Measurements from ENCODE around the gene ERC1.

The ERC1 gene

DNA sequence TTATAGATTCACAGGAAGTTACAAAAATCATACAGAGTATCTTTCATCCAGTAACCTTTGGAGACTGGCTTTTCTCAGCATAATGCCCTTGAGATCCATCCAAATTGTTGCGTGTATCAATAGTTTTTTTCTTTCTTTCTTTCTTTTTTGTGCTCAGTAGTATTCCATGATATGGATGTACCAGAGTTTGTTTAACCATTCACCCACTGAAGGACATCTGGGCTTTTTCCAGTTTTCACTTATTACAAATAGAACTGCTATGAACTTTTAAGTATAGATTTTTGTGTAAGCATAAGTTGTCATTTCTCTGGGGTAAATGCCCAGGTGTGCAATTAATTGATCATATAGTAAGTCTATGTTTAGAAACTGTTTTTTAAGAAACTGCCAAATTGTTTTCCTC, 524.0 kb downstream of the ERC1 start:
- DNase-seq (ENCODE audit: low spot score), result no peak

DNA sequence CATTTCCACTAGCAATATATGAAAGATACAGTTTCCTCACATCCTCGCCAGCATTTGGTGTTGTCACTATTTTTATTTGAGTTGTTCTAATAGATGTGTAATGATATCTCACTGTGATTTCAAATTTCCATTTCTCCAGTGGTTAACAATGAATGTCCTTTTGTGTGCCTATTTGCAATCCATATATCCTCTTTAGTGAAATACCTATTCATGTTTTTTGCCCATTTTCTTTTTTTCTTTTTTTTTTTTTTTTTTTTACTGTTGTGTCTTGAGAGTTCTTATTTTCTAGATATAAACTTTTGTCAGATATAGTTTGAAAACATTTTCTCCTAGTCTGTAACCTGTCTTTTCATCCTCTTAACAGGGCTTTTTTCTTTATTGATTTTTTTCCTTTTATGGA, 524.4 kb downstream of the ERC1 start:
- DNase-seq (ENCODE audit: low spot score), result no peak

DNA sequence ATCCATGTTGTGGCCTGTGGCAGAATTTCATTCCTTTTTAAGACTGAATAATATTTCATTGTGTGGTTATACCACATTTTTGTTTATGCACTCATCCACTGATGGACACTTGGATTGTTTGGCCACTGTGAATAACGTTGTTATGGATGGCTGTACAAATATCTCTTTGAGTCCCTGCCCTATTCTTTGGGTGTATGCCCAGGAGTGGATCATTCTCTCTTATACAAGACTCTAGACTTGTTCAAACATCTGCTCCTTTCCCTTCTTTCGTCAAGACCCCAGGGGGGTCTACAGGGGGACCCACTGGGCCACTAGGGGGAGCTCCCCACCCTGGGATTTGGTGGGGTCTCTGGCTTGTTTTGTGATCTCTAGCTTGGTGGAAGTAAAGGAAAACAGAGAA, 526.0 kb downstream of the ERC1 start:
- no peak for DNase-seq (ENCODE audit: low spot score)

DNA sequence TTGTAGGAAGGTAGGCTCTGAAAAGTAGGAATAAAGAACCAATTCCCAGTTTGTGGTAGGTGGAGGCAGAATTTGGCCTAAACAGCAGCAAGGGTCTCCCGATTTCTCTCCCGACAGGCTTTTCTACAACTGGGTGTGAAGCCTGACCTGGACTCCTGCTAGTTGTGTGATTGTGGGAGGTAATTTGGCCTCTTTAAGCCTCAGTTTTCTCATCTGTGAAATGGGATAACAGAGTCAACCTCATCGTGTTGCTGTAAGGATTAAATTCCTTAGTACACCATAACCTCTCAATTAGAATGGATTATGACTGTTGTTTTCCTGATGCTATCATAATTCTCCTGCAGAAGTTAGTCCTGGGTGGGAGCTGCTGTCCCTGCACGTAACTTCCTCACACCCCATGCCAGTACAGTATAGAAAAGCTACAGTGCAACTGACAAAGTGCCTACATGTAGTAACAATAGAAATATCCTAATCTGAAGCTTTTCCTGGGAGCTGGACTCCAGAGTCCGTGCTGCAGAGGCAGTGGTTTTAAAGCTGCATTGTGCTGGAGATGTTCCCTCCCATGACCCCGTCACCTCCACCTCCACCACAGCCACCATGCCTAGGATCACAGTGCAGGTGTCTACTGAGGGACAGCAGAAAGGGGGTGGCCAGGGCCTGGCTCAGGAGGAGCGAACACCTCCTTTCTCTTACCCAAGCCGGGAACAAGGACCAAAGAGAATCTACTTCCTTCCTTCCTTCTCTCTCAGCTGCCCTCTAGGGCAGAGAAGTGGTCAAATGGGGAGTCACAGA, 526.9 kb downstream of the ERC1 start:
- no peak for DNase-seq (ENCODE audit: low spot score)

DNA sequence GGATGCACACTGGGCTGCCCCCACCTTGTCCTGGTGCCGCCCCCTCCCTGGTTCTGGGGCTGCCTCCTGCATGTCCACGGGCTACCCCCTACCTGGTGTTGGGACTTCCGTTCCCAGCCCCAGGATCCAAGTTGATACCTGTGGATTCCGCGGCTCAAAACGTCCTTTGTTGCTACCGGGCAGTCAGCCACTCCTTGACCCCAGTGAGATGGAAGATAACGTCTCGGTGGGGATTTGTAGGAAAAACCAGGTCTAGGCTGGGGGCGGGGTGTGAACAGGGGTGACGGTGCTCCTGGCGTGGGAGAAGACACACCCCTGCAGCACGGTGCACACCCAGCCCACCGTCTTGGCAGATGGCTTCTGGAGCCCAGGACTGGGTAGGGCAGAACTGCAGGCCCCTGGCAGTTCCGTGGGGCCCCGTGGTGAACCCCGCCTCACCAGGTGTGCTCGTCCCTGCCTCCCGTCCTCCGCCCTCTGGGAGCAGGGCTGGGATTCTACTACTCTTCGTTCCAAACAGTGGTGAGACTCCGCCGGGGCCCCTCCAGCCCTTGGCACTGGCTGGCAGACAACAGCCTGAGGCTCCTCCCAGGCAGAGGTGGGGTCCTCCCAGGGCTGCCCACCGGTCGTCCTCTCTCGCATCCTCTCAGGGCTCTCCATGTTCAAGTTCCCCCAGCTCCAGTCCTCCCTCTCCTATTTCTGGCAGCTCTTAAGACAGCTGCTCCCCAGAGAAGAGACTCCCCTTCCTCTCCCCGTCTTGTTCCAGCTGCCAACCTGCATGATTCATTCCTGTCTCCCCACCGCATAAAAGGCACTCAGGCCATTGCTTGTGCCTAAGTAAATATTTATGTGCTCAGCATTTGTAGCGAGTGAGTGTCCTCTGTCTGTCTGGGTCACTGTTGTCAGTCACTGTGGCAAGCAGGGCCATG, 527.8 kb downstream of the ERC1 start:
- DNase-seq (ENCODE audit: low spot score), result peak; percentile 91

DNA sequence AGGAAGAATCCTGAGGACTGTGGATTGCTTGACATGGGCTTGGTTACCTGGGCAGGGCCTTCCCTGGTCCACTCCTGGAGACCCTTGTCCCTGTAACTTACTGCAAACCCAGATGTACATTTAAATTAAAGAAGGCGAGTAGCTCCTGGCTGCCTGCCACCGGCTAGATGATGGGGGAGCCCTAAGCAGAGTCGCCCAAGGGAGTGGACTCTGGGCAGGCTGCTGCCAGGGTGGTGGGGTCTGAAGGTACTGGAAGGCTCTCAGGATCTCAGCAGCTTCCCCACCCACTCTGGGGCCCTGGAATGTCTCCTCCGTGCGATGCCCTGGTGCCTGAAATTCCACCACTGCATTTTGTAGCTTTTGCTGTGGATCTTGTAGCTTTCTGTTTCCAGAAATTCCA, 528.6 kb downstream of the ERC1 start:
- DNase-seq (ENCODE audit: low spot score), result no peak

DNA sequence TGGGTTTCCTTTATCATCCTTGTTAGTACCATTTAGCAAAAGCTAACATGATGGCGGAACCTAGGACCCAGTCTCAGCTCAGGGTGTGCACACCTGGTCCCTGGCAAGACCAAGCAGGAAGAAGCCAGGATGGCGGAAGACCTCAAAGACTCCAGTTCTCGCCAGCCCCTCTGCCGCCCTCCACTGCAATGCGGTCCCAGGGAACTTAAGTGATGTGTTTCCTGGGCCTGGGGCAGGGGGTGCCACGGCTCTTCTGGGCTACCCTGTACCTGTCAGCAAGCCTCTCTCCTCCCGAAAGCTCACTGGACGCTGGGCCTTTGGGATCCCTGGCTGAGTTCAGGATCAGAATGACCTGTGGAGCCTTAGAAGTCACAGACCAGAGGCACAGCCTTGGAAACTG, 532.0 kb downstream of the ERC1 start:
- DNase-seq (ENCODE audit: low spot score), result no peak

DNA sequence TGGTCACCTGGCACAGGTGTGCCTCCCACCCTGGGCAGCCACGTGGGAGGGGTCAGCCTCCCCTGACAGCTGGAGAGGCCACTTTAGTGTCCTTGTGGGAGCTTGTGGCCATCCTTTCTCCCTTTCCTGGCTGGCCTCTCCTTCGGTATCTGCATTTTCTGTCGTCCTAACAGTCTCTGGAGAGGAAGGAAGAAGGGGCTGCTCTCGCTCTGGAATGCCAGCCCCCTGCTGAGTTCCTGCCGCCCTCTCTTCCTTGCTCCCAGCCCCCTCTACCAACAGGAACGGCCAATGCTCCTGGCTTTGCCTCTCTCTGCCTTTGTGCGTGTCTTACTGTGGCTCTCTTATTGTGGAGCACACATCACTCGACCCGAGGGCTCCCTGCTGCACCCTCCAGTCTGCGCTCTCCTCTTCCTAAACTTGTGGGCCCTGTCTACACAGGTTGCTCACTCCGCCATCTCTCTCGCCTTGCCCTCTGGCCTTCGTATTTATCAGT, 532.6 kb downstream of the ERC1 start:
- no peak for DNase-seq (ENCODE audit: low spot score)

DNA sequence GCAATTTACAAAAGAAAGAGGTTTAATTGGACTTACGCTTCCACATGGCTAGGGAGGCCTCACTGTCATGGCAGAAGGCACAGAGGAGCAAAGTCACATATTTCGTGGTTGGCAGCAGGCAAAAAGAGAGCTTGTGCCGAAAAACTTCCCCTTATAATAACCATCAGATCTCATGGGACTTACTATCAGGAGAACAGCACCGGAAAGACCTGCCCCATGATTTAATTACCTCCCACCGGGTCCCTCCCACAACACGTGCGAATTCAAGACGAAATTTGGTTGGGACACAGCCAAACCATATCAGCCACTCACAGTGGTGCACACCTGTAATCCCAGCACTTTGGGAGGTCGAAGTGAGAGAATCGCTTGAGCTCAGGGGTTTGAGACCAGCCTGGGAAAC, 534.8 kb downstream of the ERC1 start:
- DNase-seq (ENCODE audit: low spot score), result no peak

DNA sequence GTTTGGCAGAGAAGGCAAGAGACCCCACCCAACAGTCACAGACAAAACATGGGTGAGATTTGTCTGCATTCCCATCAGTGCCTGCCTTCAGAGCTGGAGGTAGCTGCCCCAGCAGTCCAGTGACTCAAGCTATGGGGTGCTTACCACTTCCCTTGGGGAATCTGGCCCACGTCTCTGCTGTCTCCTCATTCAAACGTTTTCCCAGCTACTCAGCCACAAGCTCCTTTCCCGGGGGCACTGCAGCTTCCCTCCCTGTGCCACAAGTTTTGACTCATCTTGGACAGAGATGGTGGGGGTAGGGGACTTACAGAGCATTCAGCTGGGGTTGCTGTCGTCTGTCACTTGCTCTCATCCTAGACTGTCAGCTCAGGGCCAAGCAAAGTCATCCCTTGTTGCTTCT, 536.8 kb downstream of the ERC1 start:
- DNase-seq (ENCODE audit: low spot score), result no peak

DNA sequence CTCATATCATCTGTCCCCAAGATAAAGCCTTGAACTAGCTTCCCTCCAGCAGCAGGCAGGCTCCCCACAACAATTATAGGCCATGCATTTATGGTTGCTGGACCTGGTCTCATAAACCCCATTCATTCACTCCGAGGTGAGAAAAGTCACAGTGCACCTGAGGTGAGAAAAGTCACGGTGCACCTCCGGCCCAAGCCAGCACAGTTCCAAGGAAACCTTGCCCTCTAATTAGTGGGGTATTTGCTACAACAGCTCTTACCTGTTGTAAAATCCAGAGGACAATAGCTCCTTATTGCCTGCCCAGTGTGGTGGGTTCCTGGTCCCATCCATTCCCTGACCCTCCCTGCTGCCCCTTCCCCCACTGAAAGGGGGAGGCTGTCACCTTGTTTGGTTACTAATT, 537.8 kb downstream of the ERC1 start:
- no peak for DNase-seq (ENCODE audit: low spot score)

DNA sequence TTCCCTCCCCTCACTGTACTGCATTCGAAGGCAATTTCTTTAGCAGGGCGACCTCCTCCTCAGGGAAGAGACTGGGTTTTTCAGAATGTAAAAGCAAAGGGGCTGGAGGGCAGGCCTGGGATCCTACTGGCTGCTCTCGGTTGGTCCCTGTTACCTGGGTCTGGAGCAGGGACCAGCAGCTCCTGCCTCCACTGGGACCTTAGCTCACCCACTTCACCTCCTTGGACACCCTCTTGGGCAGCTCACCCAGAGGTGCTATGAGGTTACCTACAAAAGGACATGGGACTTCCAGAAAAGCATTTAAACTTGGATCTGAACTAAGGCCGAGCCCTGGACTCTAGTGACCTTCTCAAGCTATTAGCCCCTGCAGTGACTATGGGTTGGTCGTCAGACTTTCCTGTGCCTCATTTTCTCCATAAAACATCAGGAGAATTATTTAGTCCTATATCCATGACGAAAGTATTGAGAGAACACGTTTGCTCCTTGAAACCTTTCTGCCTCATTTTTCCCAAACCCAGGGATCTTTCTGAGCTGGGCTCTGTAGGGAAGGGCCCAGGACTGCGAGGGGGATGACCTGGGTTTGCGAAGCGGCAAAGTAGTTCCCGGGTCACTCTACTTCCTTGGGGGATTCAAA, 538.3 kb downstream of the ERC1 start:
- DNase-seq (ENCODE audit: low spot score), result no peak

DNA sequence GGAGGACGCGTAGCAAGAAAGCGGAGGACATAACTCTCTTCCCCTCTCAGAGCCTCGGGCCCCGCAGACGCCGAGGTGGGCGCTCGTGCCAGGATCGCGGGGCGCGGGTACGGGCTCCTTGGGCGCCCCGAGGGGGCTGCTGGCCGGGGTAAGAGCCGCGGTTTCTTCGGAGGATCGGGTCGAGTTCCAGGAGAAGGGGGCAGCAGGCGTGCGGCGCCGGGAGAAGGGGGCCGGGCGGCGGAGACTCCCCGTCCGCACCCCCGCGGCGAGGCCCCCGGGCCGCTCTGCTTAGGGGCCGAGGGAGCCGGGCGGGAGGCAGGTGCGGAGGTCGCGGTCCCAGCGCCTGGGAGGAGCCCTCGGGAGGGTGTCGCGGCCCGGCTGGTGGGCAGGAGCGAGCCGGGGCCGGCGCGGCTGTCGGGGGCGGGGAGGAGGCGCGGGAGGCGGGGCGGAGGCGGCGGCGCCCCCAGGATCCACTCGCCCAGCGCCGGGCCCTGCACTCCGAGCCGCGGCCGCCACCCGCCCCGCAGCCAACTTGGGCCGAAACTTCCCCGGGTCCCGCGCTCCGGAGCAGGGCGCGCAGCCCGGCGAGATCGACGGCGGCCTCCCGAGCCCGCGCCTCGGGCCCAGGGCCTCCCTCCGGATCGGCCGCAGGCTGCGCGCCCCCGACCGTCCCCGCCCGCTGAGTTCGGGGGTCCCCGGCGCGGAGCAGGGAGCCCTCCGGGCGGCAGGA, 539.0 kb downstream of the ERC1 start:
- DNase-seq (ENCODE audit: low spot score), result no peak

DNA sequence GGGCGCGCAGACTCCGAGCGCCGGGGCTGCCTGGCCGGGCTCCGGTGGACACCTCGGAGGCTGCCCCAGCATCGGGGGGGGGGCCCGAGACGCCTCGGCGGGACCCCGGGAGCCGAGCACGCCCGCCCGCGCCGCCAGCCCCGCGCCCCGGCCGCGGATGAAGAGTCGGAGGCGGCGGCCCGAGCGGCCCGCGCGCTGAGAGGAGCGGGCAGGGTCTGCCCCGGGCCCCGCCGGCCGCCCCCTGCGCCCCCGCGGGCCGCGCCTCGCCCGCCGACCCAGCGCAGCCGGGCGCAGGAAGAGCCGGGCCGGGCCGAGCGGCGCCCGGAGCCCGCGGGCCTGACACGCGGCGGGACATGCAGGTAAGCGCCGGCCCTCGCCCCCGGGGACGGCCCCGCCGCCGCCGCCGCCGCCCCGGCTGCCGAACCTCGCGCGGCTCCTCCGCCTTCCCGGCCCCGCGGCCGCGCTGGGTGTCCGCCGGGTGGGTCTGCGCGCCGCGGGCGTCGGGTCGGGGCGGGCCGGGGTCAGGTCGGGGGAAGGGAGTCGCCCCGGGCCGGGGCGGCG, 539.6 kb downstream of the ERC1 start:
- no peak for DNase-seq (ENCODE audit: low spot score)

DNA sequence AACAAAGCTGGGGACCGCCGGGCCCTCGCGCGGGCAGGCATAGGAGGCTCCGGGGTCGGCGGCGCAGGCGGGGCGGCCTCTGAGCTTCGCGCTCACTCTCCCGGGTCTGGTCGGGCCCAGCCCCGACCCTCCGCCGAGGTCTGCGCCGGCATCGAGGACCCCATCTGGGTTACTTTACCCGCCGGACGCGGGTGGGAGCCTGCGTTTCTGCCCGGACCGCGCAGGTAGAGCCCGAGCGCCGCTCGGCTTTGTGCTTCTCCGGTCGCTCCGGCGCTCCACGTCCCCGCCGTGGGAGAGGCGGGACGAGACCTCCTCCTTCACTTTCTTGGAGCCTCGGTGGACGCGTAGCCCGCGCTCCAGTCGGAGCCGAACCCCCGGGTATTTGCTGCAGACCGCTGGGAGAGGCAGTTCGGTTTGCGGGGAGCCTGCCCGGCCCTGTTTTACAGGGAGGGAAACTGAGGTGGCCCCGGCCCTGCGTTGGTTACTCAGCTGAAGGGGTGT, 540.2 kb downstream of the ERC1 start:
- no peak for DNase-seq (ENCODE audit: low spot score)

DNA sequence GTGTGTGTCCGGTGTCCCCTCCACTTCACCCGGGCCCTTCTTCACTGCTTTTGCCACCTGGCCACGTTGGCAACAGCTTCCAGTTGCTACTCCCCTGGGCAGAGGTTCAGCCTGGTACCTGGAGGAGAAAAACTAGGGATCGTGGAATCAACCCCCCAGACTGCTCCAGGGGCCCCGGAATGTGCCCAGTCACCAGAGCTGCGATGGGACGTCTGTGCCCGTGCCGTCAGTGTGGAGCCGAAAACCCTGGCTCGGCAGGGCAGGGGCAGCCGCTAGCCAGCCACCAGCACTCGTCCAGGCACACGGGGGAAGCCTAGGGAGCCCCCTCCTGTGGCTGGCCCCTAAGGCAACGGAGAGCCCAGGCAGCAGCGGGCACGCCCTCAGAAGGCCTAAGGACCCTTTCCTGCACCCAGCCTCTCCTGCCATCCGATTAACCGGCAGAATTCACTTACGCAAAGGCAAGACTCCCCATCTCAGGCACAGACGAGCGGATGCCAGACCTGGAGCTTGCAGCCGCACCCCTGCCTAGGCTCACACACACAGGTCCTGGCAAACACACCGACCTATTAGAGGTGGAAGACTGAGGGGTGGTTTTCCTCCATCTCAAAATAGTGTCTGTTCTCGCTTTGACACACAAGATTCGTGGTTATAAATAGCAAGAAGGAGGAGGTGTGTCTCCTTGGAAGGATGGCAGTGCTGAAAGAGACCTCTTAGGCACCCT, 540.8 kb downstream of the ERC1 start:
- no peak for DNase-seq (ENCODE audit: low spot score)

DNA sequence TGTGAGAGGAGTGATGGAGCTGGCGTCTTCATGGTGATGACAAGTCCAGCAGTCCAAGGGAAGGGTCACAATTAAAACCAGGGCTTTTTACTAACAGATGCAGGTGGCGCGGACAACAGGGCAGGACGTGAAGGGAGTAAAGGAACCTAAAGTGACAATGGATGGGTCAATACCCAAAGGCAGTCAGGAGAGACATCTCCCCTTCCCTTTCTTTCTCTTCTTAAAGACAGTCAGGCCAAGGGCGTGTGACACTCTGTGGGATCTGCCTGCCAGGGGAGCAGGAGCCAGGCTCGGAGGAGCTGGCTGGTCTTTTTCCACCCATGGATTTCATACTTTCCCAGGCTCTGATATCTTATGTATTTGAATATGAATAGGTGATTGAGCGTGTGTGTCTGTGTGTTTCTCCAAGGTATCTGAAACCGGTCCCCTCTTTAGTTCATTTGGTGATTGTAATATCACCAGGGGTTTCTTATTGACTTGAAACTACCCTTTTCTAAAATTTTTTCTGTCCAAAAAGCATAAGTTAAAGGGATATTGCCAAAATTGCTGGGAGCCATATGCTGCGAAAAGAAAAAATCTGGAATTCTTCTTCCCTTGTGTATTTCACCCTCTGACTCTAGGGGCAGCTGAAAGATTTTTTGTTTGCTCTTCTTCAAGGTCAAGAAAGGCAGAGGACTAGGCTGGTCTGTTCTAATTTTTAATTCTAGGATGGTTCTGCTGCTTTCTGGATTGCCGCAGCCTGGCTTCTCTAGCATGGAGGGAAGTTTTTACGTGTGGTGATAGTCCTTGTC, 541.5 kb downstream of the ERC1 start:
- DNase-seq (ENCODE audit: low spot score), result no peak

DNA sequence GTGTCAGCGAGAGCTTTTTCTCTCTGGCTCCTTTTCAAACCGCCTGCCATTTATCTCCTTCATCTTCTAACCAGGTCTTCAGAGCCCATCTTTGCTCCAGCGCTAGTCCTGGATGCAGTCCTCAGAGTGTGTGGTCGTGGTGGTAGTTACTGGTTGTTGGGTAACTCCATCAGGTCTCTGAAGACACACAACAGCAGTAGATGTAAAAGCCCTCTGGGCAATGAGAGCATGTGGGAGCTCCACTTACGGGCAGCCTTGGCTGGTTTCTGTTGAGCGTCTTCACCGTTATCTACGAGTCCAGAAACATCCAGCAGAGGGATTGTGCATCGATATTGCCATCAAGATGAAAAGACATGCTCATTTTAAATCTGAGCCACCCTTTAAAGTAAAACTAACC, 542.2 kb downstream of the ERC1 start:
- peak; percentile 44 for DNase-seq (ENCODE audit: low spot score)

DNA sequence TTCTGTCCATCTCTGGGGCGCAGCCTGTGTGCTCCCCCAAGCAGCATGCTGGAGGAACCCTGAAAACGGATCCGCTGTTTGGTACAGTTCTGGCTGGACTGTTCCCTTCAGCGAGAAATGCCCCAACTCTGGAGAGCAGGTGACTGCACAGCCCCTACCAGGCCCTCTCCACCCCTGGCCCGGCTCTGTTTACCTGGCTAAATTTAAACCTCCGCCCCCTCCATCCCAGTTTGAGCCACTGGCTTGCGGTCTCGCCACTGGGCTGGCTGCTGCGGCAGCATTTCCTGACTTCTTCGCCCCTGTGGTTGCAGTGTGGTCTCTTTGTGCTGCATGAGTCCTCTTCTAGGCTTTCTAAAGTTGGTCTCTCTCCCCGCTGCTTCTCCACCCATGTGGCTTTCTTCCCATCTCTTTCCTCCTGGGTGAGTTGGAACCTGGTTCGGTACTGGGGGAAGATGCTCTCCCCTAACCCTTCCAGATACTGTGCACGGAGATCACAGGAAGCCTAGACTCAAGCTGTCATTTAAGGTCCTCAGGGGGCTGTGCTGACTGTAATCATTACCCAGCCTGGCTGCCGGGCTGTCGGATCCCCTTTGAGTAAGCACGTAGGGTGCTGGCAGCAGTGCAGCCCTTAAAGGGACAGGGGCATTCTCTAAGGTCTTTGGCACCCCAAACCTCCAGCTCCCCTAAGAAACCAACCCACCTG, 542.7 kb downstream of the ERC1 start:
- peak; percentile 75 for DNase-seq (ENCODE audit: low spot score)
